Head of caudate nucleus (tissue), 42 donors: ENCODE measurements around the gene SDCBP2.

Source experiments
- DNase-seq, 42 donors: peaks; one replicate each; pipeline versions ENCODE4 v3.0.0 to v3.0.0-alpha.2; 2020 to 2021; ENCODE audit warnings: mixed read lengths in 7 of 42
- intact Hi-C: fragments of 100-400 bp; cut with DNase I; formaldehyde crosslinking; loops from one replicate; pipeline ENCODE4 v1.15.0; 2022

The SDCBP2 gene

GRCh38 chr20:1334370-1334731 lies 5.4 kb upstream of the SDCBP2 start:
- intact Hi-C loops, result no loop called here
- DNase-seq, result peak in 1 of 42 donors; percentile 16

- DNase-seq, result peak in 5 of 42 donors; percentile 1 to 28 (median 11)
These were observed 4.8 kb upstream of the SDCBP2 start for GRCh38 chr20:1333462-1334369.

GRCh38 chr20:1332749-1333300 lies 3.9 kb upstream of the SDCBP2 start:
- peak in 4 of 42 donors; percentile 1 to 32 (median 12) for DNase-seq
- intact Hi-C loops, result no loop called here

More at GRCh38 chr20:1333462-1334369, 4.8 kb upstream of the SDCBP2 start:
- intact Hi-C loops, result no loop called here

- peak in 3 of 42 donors; percentile 1 to 27 (median 8) for DNase-seq
- intact Hi-C loops, result no loop called here
These were observed 3.0 kb upstream of the SDCBP2 start for GRCh38 chr20:1331801-1332453.

- intact Hi-C loops, result no loop called here
- peak in 6 of 42 donors; percentile 2 to 21 (median 8) for DNase-seq
These were observed 2.2 kb upstream of the SDCBP2 start for GRCh38 chr20:1331101-1331500.

GRCh38 chr20:1330075-1330830 lies 1.3 kb upstream of the SDCBP2 start:
- intact Hi-C loops, result no loop called here
- peak in 17 of 42 donors; percentile 8 to 64 (median 30) for DNase-seq

- intact Hi-C loops, result loop anchor here (5.0 kb wide), 2 partner anchors 44 to 64 kb away; partner anchors contain the start of gene FKBP1A
- DNase-seq, result peak in 11 of 42 donors; percentile 3 to 32 (median 8)
These were observed 886 bp downstream of the SDCBP2 start for GRCh38 chr20:1327827-1328679.

- intact Hi-C loops, result loop anchor here (5.0 kb wide), 2 partner anchors 45 to 65 kb away; partner anchors contain the start of gene FKBP1A
- peak; percentile 31 to 94 (median 75) for DNase-seq
These were observed 1.7 kb downstream of the SDCBP2 start for GRCh38 chr20:1327241-1327653.

GRCh38 chr20:1326031-1326930 lies 2.7 kb downstream of the SDCBP2 start:
- intact Hi-C loops, result loop anchor here (5.0 kb wide), 2 partner anchors 46 to 66 kb away; partner anchors contain the start of gene FKBP1A
- peak in 11 of 42 donors; percentile 1 to 49 (median 12) for DNase-seq

- peak; percentile 92 to 98 (median 96) for DNase-seq
- intact Hi-C loops, result loop anchor here (5.0 kb wide), 2 partner anchors 47 to 67 kb away; partner anchors contain the start of gene FKBP1A
These were observed 3.5 kb downstream of the SDCBP2 start for GRCh38 chr20:1325173-1326030.

GRCh38 chr20:1324598-1325172 lies 4.3 kb downstream of the SDCBP2 start:
- peak in 22 of 42 donors; percentile 20 to 71 (median 46) for DNase-seq
- intact Hi-C loops, result loop anchor here (5.0 kb wide), 2 partner anchors 48 to 68 kb away; partner anchors contain the start of gene FKBP1A

GRCh38 chr20:1323830-1324597 lies 4.9 kb downstream of the SDCBP2 start:
- intact Hi-C loops, result no loop called here
- DNase-seq, result peak in 11 of 42 donors; percentile 3 to 29 (median 11)

- intact Hi-C loops, result no loop called here
- DNase-seq, result peak in 6 of 42 donors; percentile 1 to 30 (median 12)
These were observed 5.7 kb downstream of the SDCBP2 start for GRCh38 chr20:1323256-1323655.

- peak in 5 of 42 donors; percentile 3 to 35 (median 9) for DNase-seq
- intact Hi-C loops, result no loop called here
These were observed 6.3 kb downstream of the SDCBP2 start for GRCh38 chr20:1322511-1323245.
